Stimulated activated CD4-positive, alpha-beta T cell treated with anti-CD3 and anti-CD28 coated beads, TNF-alpha, amount 100 ng/mL, for 48 hours (primary cell): ENCODE data around the gene TSKU.
A peak's percentile ranks its signal among the peaks of the same experiment; 100 is the strongest.

ENCODE experiments used
- DNase-seq, 3 donors: peaks; one replicate each; pipeline ENCODE4 v3.0.0-alpha.2; 2020; ENCODE audit warnings: low read depth in 3 of 3

The TSKU gene, protein sequence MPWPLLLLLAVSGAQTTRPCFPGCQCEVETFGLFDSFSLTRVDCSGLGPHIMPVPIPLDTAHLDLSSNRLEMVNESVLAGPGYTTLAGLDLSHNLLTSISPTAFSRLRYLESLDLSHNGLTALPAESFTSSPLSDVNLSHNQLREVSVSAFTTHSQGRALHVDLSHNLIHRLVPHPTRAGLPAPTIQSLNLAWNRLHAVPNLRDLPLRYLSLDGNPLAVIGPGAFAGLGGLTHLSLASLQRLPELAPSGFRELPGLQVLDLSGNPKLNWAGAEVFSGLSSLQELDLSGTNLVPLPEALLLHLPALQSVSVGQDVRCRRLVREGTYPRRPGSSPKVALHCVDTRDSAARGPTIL

DNA sequence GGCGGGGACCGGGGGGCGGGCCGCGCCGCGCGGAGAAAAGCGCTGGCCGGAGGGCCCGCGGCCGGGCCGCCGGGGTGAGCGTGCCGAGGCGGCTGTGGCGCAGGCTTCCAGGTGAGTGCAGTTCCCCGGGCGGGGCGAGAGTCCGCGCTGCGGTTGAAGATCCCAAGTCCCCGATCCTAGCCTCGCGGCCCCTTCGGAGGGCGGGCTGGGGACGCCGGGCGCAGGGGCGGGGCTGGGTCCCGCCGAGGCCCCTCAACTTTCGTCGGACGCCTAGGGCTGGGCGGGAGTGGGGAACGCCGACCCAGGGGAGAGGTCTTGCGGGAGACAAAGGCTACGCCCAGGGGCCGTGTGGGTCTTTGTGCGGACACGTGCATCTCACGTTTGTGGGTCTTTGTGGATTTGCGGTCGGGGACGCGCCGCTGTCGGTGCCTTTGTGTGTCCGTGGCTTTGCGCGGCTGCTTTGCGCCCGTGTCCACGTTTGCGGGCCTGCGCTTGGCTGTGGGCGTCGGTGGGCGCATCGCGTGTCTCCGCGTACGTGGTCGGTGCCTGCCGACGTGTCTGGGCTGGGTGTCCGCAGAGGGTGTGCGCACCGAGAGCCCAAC, at the start of gene TSKU:
TSKU (plus strand) TSS at position 63 of the 602 bp plus-strand sequence. CDS start 12,261 bp downstream, outside the sequence.
- DNase-seq: no peak

DNA sequence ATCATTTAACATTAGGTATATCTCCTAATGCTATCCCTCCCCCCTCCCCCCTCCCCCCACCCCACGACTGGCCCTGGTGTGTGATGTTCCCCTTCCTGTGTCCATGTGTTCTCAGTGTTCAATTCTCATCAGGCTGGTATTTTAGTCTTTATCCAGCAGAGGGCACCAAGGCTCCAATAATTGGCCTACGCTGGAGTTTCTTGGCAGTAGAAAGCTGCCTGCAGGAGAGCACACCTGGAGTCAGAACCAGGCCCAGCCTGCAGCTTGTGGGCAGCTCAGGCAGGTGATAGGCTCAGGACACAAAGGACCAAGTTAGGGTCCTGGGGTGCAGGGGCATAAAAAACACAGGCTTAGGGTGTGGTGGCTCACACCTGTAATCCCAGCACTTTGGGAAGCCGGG, 49.2 kb upstream of the TSKU start:
- peak in 2 of 3 donors; percentile 12 to 50 for DNase-seq

DNA sequence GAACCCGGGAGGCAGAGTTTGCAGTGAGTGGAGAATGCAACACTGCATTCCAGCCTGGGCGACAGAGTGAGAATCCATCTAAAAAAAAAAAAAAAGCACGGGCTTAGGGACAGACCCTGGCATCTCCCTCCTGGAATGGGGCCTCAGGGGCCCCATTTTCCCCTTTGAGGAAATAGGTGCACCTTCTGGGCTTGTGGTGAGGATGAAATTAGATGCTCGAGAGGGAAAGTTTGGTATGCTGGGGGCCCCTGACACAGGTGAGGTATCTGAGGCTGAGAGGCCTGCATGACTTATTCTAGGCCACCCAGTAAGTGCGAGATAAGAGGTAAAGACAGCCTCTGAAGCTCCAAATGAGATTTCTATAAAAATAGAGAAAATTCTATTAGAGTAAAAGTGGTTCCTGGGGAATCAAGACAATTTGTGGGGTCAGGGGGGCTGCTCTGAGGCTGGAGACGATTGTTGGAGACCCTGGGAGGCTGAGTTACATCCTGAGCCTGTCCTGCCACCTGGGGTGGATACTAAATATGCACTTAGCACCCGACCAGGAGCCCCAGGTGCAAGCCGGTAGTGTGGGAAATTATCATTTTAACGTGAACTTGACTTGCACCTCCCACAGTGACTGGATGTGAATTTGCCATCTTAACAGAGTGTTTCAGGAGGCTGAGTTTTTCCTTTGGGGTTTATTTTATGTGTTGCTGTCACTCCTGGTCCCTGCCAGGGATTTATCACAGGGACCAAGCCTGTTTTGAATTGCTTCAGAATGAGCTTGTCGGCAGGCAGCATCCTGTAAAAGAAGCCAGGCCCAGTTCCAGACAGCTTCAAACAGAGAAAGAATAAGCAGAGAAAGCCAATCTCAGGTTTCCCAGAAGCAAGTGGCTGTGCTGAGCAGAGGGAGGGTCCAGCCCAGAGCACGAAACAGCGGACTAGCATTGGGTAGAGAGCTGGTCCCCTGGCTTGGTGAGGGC, 48.4 kb upstream of the TSKU start:
- no peak for DNase-seq

DNA sequence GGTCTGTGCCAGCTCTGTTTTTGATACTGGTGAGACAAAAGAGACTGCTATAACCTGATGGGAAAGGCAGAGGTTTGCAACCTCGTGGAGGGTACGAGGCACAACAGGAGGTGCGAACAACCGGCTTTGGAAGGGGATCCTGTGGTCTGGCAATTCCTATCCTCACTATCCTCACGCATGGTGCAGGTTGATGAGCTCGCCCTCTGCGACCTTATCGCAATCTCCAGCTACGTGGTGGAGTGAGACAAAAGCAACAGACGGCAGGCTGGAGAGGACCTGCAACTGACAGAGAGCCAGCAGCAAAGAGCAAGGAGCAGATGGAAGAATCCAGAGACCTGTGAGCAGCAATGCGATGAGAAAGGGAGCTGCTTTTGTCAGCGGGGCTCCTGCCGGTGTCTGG, 47.3 kb upstream of the TSKU start:
- DNase-seq: no peak

DNA sequence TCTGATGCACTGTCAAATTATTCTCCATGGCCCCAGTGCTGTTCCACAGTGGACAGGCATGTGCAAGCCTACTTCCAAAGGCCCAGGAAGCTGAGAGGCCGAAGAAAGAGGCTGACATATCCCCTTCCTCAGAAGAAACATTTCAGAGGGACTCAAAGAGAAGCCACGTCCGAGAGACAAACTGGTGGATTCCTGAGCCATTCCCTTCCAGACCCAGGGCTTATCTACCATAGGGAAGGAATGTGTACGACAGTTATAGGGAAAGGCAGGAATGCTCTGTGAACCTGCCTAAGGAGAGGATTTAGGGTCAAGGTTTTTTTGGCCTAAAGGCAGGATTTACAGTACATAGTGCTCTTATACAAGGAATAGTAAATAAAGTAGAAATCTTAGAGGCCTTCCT, 46.9 kb upstream of the TSKU start:
- DNase-seq: no peak

DNA sequence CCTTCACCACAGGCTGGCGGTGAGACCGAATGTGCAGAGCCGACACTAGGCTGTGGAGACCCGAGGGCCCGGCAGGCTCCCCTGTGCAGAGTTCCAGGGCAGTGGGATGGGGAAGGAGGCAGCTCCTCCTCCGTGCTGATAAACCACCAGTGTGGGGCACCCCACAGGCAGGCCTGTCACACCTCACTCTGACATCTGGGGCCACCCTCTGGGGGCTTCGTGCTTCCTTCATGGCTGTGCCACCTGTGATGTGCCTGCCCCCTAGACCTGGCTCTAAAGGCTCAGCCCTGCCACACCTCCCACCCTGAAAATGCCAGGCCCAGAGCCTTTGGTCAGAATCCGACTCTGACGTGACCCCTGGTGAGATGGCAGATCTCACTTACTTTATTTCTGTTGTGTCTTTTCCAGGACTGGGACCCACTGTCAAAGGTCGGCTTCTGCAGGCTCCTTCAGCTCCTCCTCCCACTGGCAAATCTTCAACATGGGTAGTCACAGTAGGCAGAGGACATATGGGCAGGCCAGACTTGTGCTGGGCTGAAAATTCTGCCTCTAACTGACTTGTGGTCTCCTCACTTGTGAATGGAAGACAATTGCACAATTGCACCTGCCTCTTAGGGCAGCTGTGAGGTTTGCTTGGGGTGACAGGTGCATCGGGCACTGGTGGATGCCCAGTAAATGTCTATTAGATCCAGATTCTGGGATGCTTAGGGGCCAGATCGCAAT, 46.2 kb upstream of the TSKU start:
- DNase-seq: no peak

DNA sequence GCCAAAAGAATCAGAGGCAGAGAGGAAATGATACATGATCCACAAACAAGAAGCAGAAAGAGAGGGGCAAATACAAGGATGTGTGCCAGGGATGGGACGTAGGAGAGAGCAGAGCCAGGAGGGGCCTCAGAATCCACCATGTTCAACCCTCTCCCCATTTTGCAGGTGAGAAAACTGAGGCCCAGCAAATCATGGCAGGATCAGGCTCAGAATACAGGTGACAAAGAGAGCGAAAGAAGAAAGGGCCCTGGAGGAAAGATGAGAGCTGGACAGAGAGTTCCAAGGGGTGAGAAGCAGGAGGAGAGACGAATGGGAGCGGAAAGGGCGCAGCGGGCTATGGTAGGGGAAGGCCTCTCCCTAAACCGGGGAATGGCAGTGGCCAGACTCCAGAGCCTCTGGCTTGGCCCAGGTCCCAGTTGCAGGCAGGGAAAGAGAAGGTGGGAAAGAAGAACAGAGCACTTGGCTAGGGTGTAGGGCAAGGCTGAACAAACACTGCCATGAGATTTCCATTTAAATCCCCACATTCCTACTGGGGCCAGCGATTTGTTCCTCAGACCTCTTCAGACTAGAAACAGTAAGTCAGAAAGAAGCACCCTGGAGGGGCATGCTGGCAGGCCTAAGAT, 44.4 kb upstream of the TSKU start:
- DNase-seq: no peak

DNA sequence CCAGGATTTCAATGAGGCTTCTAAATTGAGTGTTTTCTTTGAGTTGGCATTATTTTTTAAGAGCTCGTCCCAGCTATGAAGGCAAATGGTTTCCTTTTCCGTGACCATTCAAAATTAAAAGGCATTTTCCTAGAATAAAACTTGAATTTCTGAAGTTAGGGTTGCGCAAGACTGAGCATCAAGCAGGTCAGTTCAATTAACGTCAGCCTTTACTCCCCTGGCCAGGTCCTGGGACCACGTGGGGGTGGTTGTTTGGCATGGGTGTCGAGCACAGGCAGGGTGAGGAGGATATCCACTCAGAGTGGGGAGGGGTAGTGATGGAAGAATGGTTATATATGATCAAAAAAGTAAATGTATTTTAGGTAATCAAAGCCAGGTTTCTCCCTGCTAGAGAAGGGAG, 43.4 kb upstream of the TSKU start:
- DNase-seq: no peak

DNA sequence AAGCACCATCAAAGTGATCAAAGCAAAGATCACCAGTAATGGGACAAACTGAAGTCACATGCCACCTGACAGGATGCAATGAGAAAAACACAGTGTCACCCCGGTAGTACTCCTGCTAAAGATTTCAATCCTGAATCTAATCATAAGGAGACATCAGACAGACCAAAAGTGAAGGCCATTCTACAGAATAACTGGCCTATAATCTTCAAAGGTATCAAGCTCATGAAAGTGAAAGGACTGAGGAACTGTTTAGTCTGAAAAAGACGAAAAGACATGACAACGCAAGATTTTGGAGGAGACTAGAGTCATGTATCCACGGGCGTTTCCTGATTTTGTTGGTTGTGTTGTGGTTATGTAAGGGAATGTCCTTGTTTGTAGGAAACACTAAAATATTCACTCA, 42.4 kb upstream of the TSKU start:
- no peak for DNase-seq

DNA sequence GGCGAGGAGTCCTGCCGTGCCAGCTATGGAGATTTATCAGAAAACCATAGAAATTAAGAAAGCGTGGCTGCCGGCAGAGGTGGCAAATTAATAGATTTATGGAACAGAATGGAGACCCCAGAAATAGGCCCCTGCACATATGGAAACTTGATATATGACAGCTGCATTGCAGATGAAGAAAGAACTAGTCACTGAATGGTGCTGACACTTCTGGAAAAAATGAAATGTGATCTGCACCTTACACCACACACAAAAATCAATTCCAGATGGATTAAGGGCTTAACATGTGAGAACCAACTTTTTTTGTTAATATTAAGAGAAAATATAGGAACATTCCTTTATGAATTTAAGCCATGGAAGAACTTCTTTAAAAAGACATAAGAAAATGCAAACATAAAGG, 40.3 kb upstream of the TSKU start:
- DNase-seq: no peak

DNA sequence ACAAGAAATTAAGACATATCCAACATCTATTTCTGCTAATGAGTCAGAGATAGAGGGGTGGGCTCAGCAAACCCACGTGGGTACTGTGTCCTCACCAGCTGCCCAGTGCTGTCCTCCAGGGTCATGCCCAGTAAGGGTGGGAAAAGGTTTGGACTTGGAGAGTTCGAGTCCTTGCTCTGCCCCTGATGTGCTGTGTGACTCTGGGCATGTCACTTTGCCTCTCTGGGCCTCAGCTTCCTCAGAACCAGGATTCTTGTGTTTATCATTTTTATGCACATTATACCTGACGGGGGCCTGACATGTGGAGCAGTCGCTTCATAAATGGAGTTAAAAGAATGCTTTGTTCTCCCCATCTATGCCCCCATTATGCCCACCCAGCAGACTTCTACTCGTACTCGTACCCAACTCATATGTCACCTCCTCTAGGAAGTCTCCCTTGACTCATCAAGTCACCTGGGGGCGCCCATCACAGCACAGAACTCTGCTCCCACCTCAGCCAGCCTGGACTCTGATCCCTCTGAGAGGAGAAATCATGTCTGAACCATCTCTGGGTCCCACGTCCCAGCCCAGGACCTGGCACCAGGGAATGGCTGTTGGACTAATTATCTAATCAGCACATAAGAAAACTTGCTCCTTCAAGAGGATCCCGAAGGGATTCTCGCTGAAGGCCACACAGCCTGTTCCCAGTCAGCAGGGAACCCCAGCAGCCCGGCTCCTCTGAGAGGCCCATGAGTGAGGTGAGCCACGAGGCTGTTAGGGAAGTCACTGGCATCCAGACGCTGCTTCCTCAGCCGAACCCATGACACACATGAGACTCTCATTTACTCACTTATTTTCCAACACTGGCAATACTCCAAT, 38.7 kb upstream of the TSKU start:
- DNase-seq: no peak

DNA sequence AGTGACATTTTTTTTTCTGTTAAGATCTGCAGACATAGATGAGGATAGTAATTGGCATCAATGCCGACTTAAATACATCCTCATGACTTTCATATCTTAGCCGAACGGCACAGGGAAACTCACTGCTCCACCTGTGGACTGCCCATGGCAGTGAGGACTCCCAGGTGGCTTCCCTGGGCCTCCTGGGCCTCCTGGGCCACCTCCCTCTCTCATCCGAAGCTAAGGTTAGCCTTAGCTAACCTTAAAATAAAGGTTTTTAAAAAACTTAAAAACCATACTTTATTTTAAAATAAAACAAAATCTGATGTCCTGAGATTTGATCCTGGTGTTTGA, 38.1 kb upstream of the TSKU start:
- DNase-seq: no peak

DNA sequence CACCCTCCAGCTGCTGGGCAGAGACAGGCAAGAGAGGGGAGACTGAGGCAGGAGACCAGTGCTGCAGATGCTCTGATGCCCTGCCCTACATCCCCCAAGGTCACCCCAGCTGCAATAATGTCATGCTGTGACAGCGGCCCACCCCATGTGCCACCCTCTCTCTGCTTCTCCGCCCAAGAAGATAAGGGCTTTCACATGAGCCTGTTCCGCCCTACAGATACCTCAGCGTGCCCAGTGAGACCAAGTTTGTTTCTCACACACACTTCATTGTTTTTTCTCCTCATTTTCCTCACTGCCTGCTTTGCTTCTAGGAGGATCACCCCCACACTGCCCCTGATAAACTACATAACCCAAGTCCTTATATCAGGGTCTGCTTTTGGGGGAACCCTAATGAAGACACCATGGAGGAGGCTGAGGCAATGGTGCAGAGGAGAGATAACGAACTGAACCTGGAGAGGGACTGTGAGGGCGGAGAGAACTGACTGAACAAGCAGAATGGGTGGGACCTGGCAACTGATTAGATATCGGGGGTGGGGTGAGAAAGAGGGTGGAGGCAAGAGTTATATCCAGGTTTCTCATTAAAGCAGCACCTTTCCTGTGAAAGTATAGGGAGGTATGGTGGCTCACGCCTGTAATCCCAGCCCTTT, 37.5 kb upstream of the TSKU start:
- DNase-seq: no peak

DNA sequence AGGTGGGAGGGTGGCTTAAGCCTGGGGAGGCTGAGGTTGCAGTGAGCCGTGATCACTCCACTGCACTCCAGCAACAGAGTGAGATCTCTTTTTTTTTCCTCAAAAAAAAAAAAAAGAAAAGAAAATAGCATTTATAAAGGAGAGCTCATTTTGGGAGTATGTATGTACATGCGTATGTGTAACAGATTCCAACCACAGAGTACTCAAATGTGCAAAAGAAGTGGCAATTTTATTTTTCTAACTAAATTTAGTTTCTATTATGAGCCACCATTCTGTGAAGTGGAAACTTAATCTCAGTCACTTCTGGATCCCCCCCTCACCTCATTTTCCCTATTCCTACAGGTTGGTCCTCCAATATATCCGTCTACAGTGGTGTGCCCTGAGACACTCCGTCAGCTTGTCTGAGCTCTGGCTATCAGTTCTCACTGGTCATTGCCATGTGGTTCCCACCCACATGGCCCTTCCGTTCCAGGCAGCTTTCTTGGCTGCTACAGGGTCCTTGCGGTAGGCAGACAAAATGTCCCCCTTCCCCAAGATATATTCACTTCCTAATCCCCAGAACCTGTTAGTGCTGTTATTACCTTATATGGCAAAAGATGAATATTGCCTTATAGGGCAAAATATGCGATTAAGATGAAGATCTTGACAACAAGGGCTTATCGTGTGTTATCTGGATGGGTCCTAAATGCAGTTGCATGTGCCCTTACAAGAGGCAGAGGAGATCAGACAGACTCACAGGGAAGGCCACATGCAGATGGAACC, 35.8 kb upstream of the TSKU start:
- DNase-seq: no peak

DNA sequence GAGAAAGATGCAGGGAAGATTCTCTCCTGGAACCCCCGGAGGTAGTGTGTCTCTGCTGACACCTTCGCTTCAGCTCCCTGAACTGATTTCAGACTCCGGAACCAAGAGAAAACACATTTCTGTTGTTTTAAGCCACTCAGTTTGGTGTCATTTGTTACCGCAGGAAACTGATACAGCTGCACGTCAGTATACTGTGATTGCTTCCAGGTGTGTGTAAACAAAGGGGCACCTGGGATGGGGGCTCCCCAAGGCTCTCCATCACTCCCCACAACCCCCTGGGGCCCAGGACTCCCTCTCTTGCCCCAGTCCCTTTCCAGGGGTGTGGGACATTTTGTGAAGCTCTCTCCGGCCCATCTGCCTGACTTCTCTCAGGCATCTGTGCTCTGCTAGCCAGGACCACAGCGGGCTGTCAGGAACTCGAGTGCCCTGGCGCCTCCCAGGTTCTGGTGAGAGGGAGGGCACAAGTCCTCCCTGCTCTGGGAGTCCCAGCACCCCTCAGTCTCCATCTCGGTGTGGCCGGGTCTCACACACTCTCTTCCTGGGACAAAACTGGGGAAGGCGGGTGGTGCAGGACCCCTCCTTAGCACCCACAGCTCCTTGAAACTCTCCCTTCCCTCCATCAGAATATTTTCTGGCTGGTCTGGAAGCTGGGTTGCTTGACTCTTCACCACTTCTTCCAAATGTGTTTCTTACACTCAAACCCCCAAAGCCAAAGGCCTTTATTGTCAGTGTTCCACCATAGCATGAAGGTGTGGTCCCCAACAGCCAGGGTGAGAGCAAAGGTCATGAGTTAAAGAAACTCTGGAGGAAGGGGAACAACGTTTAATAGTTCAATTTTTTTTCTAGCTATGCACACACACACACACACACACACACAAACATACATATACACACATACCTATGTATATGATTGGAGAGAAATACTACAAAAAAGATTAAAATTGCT, 35.0 kb upstream of the TSKU start:
- no peak for DNase-seq

DNA sequence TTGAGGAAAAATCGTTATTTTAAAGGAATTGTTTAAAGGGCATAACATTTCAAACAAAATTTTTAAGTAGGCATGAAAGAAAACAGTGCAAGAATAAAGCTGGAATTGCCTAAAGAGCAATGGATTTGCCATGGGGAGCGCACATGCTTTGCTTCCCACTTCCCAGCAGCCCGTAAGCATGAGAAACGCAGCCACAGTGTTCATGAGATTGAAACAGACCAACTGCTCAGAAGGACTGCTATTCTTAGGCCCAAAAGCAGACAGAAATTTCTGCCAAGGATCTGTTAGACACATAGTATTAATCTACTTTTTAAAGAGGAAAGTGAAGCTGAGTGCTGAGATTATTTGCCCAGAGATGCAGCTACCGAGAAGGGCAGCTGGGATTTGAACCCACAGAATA, 34.2 kb upstream of the TSKU start:
- DNase-seq: no peak

DNA sequence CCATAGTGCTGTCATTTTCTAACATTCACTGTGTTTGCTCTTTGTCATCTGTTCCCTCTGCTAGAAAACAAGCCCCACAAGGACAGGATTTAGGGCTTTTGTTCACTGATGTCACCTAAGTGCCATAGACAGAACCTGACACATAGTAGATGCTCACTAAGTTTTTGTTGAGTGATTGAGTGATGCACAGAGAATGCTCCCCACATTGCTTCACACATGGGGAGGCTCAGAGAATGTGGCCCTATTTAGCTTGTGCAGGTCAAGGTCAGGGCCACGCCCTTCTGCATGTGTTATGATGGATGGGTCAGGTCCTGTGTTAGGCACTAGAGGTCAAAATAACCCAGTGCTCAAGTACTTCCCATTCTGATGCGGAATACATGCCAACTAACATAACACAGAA, 33.1 kb upstream of the TSKU start:
- DNase-seq: no peak

DNA sequence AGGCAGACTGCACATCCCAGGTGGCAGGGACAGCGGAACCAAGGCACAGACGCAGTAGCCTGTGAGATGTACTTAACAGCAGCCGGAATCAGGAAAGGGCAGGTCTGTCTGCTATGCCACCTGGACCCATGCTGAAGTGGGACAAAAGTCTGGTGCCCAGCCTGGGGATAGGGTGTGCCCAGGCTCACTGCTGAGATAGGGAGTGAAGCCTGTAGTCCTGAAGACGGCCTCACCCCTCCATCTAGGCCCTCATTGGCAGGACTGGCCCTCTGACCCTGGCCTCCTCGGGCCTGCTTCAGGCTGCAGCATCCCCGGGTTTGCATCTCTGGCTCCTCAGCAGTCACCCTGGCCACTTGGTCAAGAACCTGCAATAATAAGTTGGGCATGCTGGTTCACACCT, 32.4 kb upstream of the TSKU start:
- no peak for DNase-seq
